Kasumi-1 (cell line): ENCODE results near the gene POU2AF1.

Experiments used
- DNase-seq, 2 experiments: peaks; one replicate each; lab custom pipeline; 2025; lab: John Stamatoyannopoulos, UW

The POU2AF1 gene

DNA sequence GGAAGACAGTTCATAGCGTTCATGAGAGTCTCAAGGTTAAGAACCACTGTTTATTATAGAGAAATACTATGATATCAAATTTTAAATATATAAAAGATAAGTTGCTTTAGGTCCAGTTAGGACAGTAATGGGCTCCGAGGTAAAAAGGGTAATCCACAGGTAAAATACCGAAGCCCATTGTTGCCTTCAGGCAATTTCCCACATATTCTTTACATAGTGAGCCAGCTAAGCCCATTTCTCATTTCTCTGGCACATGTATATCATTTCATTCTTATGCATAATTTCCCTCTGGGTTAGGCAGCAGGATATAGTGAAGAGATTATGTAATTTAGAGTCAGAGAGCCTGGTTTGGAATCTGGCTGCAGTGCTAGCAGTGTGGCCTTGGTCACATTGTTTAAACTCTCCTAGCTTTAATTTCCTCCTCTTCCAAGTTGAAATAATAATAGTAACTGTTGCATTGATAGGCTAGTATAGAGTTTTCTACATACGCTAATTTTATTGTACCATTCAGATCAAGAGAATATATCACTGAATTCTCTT, 7.6 kb upstream of the POU2AF1 start:
- DNase-seq, result no peak

DNA sequence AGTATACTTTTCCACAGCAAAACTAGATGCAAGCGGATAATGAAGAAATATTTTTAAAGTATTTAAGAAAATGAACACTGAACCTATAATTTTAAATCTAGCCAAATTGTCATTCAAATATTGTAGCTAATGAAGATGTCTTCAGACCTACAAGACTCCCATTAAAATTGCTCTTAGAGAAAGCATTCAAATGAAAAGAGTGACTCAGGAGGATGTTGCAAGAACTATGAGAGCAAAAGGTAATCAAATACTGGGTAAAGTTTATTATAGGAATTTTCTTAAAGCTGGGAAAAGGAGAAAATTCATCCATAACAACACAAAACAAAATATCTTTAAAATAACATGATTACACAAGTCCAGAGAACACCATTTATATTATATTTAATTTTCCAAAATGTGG, 5.4 kb upstream of the POU2AF1 start:
- DNase-seq, result no peak

DNA sequence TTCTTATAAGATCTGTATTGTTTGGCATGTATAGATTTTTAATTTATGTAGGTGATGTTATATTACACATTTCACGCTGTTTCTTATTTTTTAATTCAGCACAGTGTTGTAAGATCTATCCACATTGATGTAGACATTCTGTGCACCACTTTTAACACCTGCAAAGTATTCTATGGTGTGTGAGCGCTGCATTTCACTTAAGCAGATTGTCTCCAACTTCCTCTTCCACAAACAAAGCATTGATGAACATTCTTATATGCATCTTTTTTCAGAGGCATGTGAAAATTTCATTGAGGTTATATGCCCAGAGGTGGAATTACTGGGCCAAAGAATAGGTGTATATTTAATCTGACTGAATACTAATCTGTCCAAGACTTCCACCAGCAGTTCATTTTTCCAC, 3.4 kb upstream of the POU2AF1 start:
- no peak for DNase-seq

DNA sequence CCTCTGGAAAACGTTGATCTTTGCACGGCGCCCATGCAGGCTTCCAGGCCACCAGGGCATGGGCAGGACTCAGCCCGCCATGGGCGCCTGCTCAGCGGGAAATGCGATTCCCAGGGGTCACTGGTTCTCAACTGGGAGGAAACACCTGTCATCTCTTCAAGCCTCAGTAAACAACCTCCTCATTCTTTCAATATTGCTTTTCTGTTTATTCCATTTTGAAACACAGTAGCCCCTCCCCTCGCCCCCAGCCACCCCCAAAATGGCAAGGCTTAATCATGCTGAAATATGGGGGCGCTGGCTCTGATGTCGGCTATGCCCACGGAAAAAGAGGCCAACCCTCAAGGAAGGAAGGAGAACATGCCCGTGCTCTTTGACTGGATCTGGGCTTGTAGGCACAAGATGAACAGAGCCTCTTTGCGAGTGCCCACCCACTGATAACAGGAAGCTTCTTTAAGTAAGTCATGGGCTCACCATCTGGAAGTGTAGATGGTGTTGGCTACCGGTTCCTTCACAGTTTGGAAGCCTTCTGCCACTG, 594 bp upstream of the POU2AF1 start:
- no peak for DNase-seq

DNA sequence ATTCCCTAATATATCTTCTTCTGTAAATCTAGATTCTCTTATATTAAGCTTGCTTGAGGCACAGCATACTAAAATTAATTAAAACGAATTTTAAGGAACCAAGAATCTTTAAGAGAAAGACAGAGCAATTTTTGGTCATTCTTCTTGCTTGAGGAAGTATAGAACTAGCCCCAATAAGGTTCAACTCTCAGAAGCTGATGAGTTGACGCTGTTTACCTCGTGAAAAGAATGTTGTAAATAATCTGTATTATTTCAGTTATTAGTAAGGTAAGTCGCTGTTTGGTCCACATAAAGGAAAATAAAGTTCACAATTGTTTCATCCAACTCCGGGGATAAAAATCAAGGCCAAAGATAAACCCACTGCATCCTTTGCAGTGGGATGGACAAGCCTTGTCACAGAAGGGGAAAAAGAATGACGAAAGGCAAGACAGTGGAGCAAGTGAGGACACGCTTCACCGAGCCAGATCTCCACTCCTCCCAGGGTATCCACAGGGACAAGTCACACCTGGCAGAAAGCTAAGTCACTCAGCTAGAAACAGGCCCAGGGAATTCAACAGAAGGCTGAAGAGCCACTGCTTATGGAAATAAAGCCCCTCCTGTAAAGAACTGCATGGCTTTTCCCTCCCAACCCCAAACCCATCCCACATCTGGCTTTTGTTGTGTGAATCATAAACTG, 752 bp downstream of the POU2AF1 start:
- DNase-seq, result no peak

DNA sequence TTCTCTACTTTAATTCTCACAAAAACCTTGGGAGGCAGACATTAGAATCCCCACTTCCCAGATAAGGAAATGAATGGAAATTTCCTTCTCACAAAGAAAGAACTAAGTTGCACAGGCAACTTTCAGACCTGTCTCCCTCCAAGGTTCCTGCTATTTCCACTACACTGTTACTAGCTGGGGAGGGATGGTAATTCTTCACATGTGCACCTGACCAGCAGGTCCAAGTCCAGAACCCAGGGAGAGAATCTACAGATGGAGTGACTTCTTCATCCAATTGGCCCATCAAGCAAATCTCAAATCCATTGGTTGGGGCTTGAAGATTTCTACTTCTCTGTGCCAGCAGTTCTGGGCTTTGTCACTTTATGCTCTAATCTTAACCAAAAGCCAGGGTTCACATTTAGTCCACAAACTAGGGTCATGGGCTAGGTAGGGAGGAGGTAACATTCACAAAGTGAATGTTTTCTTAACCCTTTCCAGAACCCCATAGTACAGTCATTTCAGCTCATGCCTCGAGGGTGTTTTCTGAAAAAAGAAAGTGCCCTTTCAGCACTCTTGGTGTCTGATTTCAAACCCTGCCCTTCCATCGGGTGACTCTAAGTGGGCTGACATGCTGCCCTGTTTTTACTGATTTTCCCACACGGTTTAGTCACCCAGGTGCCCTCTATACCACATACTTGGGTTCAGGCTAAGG, 2.7 kb downstream of the POU2AF1 start:
- no peak for DNase-seq

DNA sequence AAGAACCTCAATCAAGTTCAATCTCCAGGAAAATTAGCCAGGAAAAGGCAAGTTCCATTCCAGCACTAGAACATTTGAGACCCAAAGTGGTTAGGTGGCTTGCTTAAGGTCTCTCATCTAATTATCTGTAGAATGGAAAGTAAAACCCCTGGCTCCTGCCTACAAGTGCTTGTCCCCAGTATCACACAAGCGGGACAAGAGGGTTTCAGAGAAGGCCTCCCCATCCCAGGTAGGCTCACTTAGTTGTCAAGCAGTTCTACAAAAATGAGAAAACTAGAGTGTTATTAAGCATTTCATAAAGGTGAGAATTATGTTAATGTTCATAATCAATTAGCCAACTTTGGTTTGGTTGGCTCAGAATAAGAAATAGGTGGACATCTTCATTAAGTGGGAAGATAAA, 5.5 kb downstream of the POU2AF1 start:
- no peak for DNase-seq

DNA sequence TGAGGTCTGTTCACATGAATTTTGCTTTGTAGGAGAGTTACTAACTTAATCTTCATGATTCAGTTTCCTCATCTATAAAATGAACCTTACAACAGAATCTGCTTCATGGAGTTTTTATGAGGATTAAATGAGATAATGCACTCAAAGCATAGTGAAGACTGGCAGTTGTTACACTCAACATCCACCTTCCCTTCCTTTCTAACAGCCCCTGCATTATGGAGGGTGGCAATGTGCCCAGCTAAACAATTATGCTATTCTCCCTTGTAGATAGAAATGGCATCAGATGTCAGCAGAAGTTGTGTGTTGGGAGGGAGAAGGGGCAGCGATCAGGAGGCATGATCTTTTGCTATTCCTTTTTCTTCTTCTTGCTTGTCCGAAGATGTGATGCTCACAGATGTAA, 6.5 kb downstream of the POU2AF1 start:
- DNase-seq, result no peak

DNA sequence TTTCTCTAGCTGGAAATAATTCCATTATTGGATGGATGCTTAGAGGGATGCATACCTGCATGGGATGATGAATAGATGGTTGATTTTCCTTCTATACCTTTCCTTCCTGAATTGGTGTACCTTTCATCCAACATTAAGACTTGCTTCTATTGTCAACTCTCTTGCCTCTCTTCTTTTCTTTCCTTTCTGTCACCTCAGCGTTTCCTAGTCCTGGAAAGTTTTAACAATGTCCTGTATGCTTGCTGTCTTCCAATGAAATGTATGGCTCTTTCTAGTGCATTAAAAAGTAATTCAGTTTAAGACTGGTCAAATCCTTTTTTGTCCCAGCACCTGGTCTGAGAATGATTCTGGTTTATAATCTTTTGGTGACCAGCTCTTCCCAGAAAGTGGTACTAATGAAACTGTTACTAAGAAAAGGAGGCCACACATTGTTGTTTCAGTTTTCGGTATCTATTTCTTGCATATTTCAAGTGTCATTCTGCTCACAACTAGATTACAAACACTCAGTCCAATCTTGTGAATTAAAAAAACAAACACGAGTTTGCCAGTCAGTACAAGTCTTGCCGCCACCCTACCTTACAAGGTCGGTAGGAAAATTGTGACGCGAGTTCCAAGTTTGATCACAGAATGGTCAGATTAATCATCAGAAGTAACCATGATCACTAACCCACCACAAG, 8.0 kb downstream of the POU2AF1 start:
- no peak for DNase-seq

DNA sequence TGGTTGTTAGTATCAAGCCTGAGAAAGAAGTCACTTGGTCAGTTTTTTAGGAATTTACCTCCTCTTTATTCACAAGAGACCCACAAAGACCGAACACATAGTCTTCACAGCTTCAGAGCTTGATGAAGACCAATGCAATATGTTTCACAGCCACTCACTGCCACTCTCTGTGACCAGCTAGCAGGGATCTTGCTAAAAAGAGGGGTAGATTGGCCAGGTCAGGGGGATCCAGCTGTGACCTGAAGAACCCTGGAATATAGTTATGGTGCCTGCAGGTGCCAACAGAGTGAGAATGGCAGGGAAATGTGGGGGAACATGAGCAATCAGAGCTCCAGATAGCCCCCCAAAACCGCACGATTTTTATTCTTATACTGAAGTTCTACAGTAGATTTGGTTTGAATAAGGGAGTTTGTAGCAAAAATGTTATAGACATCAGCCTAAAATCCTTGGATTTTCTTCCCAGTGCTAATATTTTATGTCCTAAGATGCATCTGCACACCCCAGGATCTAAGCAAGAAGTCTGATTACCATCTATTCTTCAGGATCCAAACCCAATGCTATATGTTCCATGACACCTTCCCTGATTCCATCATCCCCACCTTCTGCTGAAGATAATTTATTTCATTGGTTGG, 8.7 kb downstream of the POU2AF1 start:
- DNase-seq, result no peak

DNA sequence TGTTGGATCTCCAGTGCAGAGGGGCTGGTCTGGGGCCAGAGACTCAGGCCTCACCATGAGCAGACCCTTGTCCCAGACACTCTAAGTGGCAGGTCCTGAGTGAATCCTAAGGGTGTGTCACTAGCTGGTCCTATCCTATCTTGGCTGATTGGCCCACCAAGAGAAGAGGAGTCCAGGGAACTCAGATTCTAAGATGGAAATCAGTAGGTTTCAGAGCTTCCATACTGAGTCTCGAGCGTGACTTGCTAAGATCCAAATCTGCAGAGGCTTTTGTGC, 10.9 kb downstream of the POU2AF1 start:
- DNase-seq, result no peak

DNA sequence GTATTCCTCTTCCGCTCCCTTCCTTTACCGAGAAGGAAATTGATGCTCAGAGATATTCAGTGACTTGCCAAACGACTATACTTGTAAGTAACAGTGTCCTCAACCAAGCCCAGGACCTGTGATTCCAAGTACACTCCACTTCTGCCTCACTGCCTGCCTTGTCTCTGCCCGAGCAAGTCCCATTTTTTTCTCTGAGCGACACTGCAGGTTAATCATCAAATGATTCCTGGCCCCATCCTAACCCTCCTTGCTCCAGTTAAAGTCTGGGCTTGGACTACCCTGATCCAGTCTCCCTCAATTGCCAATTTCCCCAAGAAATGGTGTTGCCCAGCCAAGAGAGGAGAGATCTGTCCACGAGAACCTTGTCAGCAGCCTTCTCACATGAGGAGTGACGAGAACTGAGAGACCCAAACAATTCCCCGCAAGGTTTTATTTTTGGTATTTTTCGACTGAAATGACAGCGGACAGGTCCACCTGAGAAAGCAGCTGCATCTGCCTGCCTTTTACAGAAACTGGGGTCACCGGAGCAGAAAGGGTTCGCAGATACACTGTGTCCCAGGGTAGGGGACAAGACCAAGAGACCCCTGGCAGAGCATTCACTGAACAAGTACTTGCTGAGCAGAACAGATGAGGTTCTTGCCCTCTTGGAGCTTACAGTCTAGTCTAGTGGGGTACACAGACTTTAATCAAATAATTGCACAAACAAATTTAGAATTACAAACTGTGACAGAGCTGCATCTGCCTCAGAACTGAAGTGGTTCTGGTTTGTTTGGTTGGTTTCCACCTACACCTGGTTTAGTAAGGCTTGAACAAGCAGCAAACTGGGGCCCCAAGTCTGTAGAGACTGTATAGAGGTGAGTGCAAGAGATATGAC, 11.4 kb downstream of the POU2AF1 start:
- DNase-seq, result no peak

DNA sequence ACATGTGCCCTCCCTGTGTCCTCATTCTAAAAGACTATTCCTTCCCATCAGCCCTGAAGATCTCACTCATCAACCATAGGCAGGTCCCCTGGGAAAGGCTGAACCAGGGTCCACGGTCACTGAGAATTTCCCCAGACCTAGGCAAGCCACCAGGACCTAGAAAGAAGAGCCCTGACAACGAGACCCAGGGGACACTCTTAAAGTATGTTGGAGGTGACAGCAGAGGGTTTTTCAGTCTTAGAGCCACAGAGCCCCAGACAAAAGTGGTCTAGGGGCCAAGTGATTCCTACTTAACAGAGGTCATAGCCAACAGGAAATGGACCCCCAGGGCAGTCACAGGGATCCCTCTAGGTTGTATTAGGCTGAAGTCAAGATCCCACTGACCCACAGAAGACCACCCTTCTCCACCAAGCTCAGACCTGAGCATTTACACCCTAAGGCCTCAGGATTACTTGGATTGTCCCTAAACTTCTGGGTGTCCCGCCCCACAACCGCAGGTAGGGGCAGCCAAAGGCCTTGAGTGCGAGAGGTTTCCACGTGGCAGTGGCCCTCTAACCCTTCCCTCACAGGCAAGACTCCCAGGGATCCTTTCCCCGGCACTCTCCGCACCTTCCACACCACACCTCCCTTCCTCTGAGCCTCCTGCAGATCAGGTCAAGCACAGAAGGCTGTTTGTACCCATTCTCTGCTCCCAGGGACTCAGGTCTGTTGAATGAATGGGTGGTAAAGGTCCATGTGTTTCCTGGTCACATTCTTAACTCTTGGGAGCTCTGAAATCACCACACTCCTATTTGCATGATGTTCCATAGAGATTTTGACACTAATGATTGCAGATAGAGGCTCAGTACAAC, 12.3 kb downstream of the POU2AF1 start:
- no peak for DNase-seq

DNA sequence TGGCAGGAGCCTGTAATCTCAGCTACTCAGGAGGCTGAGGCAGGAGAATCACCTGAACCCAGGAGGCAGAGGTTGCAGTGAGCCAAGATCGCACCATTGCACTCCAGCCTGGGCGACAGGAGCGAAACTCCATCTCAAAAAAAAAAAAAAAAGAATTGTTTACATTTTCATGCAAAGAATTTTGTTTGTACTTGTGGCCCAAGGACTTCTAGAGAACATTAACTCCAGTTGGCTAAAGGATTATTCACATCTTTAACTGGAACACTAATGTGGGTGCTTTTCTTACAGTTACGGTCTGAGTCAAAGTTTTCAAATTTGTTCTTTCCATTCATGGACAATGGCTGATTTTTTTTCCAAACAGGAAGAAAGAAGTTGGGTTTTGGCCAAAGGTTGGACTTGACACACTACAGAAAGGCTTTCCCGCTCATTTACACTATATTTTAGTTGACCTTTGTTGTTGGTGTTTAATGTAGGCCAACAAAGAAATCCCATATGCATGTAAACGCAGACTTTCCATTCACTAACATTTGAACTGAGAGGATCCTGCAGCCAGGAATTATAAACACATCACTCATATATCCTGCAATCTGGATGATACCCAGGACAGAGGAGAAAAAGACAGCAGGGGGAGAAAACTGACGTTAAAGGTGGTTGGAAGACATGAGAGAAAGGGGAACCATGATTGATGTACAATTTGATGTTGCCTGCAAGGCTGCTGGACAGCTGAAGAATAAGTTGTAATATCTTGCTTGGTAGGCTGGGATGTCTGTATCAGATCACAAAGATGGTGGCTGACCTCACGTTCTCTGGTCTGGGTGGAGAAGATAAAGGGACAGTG, 13.1 kb downstream of the POU2AF1 start:
- no peak for DNase-seq

DNA sequence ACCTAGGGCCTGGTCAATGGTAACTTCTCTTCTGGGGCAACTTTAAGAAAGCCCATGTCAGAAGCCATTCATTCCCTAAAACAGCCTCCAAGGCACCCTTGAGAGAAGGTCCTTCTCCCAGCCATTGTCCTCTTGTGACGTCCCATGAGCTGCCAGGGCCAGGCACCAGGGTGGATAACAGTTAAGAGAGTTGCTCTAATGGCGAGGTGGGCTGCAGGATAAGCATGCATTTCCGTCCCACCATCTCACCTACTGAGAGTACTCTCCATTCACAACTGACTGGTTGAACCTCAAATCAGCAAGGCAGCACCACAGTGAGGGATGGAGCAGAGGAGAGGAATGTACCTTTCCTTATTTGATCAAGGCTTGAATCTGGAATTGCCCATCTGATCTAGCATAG, 14.6 kb downstream of the POU2AF1 start:
- DNase-seq, result no peak

DNA sequence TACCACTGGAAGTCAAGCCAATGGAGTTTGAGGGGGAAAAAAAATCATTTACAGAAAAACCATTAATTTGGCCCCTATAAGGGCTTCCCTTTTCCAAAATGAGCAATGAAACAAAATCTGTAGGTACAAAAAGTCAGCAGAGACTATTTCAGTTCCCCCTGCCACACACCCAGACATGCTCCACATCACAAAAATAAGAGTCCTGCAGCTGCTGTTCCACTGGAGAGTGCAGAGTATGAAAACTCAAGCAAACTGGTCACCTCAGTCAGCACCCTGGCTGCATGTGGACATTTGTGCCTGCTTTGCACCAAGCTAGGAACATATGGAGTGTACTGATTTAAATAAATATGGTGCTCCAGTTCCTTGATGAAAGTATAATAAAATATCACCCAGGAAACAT, 15.1 kb downstream of the POU2AF1 start:
- no peak for DNase-seq

DNA sequence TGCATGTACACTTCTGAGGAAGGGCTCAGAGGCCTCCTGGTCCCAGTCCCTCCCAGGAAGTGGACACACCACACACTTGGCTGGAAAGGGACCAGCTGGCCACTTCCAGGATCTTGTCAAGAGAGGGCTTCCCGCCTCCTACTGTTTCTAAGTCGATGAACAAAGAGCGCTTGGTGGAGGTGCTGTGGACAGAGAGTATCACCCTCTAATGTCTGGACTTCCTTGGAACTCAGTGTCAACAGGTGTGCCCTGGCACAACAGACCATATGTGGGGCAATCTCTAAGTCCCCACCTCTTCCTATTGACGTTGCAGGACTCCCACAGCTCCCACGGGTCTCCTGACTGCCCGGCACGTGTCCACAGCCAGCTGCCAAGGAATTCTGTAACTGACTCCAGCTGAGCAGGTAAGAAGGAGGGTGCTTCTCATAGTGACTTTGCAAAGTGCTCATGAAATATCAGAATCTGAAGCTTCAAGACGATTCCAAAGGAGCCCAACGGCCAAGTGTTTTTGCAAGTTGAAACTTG, 16.1 kb downstream of the POU2AF1 start:
- DNase-seq, result no peak

DNA sequence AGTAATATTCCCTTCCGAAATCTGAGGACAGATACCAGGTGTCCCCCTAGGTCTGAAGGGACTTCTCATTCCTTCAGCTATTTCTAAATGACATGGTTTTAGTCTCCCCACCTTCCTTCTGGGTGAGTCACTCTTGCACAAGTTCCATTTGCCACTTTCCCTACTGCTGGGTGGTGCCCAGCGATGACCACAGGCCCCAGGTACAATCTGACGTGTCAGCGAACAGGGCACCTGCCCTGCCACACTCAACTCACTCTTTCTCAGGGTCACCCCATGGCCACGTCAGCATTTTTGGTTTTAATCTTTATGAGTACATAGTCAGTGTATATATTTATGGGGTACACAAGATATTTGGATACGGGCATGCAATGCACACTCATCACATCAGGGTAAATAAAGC, 17.2 kb downstream of the POU2AF1 start:
- no peak for DNase-seq

DNA sequence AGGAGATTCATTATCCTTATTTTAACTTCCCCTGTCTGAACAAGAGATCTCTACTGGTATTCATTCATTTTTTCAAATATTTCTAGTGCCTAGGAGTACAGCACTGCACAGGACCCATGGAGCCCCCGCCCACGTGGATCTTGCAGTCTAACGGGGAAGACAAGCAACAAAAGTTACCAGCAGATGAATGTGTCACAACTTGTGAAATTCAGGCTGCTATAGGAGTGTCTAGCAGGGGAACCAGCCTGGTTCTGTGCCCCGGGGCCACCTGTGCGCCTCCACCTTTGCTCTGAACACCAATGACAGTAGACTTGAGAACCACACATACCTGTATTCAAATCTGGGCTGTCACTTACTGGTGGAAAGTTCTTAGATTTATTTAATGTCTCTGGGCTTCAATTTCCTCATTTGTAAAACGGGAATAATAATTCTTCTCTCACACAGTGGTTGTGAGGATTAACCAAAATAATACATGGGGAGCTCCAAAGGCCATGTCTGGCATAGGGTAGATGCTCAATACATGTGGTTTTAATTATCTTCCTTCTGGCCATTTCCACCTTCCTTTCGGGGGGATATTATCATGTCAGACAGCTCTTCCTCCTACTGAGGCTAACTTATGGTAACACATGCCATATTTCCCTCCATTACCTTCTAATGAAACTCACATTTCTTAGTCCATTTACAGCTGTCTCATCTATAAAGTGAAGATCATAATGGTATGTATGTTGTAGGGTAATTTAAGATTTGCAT, 17.8 kb downstream of the POU2AF1 start:
- no peak for DNase-seq
